ENCODE data around the gene TCL1B. TPM values are rescaled to one million over a fixed set of nuclear protein-coding genes. Genes with fewer than 3 reads are reported as not detected.

Gene TCL1B, protein sequence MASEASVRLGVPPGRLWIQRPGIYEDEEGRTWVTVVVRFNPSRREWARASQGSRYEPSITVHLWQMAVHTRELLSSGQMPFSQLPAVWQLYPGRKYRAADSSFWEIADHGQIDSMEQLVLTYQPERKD
- total RNA-seq: not detected

DNA sequence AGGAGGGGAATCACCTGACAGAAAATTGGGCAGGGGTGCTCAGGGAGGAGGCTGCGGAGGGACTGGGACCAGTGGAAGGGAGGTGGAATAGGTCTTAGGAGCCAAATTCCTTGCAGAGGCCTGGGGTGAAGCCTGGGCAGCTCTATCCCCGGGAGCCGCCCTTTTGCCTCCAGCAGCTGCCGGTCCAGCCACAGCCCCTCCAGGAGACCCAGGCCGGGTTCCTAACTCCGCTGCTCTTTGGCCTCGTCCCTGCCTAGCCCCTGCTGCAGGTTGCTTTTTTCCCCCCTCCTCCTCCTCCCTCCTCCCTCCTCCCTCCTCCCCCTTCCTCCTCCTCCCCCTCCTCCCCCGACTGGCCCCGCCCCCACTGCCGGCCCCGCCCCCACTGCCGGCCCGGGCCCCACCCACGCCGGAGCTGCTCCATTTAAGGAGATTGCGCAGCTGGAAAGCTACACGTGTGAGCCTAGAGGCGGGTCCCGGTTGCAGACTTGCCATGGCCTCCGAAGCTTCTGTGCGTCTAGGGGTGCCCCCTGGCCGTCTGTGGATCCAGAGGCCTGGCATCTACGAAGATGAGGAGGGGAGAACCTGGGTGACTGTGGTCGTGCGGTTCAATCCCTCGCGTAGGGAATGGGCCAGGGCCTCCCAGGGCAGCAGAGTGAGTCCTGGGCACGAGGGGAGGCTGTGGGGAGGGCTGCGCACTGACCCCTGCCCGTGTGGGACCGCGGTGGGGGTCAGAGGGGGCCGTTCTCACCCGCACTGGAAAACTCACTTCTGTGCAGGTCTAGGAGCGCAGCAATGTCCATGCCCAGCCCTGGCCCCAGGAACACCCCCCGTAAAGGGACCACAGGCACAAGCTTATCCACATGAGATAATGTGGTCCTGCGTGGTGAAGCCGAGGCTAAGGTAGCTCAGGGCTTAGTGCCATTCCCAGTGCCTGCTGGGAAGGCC, at the start of gene TCL1B:
TCL1B (plus strand) TSS at position 449 of the 945 bp plus-strand sequence; CDS start at position 491, 42 bp downstream.
- ATAC-seq (no peak), DNase-seq (ENCODE audit: low spot score) (no peak)
- intact Hi-C loops (cut with DNase I): no loop called here

DNA sequence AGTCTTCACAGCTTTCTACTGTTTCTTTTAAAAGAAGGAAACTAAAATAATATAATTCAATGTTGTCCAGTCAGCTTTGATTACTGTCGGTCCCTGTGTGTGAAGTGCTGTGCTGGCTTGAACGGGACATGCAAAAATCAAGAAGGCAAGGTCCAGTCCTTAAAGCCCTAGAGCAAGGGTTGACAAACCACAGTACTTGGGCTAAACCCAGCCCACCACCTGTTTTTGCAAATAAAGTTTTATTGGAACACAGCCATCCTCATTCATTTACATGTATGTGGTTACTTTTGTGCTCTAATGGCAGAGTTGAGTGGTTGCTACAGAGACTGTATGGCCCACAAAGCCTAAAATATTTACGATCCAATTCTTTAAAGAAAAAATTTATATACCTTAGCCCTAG, 41.2 kb upstream of the TCL1B start:
- ATAC-seq (no peak), DNase-seq (ENCODE audit: low spot score) (no peak)
- intact Hi-C loops (cut with DNase I): no loop called here

DNA sequence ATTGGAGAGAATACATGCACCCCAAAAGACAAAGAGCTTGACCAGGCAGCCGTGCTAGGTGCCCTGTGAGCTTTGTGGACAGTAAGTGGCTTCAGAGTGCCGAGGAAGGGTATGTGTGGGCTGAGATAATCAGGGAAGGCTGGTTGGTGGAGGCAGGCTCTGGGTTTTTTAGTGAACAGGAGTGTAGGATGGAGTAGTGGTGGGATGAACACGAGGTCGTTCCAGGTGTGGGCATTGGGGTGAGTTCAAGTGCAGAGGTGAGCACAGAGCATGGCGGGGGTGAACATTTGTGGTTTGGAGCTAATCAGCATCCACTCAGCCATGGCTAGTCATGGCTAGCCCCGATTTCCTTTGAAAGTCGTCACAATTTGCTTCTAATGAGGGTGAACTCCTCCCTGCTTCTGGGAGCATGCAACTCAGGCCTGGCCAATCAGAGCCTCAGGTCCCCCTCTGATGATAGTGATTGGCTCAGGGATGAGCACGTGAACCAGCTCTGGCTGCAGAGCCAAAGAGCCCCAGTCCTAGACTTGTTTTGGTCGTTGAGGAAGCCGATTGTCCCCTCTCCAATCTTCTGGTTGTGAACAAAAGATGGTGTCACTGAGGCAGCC, 40.7 kb upstream of the TCL1B start:
- DNase-seq (ENCODE audit: low spot score): no peak
- intact Hi-C loops (cut with DNase I): no loop called here
- ATAC-seq: no peak

DNA sequence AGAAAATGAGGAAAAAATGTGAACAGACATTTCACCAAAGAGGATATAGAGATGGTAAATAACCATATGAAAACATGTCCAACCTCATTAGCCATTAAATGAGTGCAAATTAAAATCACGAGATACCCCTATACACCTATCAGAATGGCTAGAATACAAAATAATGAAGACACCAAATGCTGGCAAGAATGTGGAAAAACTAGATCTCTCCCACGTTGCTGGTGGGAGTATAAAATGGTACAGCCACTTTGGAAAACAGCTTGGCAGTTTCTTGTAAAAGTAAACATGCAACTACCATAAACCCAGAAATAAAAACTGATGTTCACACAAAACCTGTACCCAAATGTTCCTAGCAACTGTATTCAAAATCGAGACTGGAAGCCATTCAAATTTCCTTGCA, 38.3 kb upstream of the TCL1B start:
- DNase-seq (ENCODE audit: low spot score) (no peak), ATAC-seq (no peak)
- intact Hi-C loops (cut with DNase I): no loop called here

DNA sequence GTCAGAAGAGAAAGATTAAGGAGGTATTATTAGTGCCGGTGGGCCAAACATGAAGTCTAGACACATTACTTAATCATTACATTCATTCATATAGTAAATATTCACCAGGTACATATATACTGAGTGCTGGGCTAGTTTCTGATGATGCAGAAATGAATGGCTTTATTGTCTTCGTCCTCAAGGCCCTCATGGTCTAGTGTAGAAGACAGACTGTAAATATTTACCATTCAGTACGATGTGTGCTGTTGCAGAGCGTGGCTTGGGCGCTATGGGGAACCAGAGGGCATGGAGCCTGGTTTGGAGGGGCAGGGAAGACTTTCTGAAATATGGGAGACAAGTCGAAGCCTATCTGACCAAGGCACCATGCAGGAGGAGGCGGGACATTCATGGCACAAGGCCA, 37.0 kb upstream of the TCL1B start:
- no peak for DNase-seq (ENCODE audit: low spot score)
- intact Hi-C loops (cut with DNase I): no loop called here
- ATAC-seq: no peak

DNA sequence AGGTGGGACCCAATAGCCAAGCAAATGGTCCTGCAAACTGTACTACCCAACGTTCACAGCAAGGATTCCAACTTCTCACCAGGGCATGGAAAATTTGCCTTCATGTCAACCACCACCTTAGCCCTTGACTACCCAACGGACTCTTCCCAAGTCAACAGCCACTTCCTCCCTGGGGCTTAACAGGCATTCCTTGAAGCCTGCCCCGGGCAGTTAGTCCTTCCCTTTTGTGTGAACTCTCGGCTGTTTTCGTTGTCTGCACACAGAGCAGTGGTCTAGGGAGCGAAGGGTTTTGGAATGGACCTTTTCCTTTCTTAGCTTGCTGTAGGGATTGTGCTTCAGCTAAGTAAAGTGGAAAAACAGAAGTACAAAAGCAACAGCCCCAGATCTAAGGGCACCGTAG, 35.2 kb upstream of the TCL1B start:
- intact Hi-C loops (cut with DNase I): no loop called here
- ATAC-seq (no peak), DNase-seq (ENCODE audit: low spot score) (no peak)

DNA sequence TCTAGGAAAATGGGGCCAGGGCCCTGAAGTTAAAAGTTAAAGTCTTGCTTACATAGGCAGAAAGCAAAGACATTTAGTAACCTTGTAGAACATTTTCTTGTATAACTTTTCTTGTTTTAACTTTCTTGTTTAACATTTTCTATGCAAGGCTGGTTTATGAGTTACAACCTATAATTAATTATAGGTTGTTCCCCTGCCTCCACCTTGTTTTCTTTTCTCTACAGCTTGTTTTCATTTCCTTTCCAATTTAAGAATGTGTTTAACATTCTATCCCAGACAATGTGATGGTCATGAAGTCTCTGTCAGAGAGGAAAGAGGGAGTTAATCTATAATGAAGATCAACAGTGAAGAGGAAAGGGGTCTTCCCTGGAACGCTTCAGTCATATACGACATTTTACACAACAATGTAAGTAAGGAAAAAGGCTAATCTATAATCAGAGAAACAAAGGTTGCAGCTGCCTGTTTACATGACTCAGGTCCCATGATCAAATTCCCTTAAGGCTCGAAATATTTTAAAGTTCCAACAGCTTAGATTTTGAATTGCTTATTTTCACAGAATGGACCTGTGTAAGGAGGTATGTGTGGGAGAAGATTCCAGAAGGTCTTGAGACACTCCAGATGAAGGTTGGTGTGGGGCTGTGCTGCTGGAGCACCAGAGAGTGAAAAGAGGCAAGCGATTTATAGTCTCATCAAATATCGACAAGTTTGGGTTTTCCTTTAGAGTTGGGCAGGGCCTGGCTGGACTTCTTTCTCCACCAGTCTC, 34.2 kb upstream of the TCL1B start:
- no peak for DNase-seq (ENCODE audit: low spot score)
- no peak for ATAC-seq
- intact Hi-C loops (cut with DNase I): no loop called here

DNA sequence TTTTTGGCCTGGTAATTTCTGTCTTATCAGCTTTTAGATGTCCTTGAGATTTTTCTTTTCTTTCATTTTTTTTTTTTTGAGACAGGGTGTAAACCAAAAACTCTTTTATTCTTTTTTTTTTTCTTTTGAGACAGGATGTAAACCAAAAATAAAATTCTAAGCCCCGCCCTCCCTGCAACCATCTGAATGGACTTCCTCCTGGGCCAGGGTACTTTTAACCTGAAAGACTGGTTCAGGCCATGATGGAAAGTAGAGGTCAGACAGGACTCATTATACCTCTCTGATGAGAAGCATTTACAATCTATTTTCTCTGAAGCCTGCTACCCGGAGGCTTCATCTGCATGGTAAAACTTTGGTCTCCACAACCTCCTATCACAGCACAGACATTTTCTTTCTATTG, 33.5 kb upstream of the TCL1B start:
- ATAC-seq (no peak), DNase-seq (ENCODE audit: low spot score) (no peak)
- intact Hi-C loops (cut with DNase I): no loop called here

DNA sequence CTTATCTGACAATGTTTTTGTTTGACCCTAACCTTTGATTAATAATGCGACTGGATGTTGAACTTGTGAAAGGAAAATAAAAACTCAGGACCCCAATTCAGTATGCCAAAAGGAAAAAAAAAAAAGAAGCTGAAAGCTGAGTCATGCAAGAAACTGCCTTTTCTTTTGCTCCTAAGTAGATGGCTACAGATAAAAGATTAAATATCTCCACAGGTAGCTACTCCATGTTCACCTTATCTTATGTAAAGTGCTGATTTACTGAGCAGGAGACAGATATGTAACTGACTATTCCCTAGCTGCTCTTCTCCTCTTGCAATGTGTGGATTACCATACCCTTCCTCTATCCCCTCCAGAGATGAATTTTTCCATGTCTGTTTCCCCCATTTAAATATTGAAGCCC, 30.8 kb upstream of the TCL1B start:
- intact Hi-C loops (cut with DNase I): no loop called here
- DNase-seq (ENCODE audit: low spot score) (no peak), ATAC-seq (no peak)

DNA sequence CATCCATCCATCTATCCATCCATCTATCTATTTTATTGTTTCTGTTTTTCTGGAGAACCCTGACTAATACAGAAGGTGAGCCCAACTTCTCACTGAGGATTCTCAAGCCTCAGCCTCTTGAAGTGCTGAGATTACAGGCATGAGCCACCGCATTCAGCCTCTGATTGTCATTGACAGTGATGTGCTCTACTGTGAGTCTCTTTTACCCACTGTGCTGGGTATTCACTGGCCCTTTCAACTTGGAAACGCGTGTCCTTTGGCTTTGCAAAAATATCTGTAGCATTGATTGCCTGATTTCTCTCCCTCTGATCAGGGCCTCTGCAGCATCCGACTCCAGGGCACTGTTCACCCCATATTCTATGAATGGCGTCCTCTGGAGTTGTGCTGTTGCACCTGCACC, 29.6 kb upstream of the TCL1B start:
- DNase-seq (ENCODE audit: low spot score) (no peak), ATAC-seq (no peak)
- intact Hi-C loops (cut with DNase I): no loop called here

DNA sequence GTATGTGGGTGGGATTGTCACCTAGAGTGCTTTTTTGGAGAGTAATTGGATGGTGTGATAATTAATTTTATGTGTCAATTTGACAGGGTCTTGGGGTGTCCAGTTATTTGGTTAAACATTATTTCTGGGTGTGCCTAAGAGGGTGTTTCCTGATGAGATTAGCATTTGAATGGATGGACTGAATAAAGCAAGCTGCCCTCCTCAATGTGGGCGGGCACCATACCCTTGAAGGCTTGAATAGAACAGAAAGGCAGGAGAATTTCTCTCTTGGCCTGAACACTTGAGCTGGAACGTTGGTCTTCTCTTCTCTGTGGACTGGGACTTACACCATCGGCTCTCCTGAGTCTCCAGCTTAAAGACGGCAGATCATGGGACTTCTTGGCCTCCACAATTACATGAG, 28.8 kb upstream of the TCL1B start:
- ATAC-seq (no peak), DNase-seq (ENCODE audit: low spot score) (no peak)
- intact Hi-C loops (cut with DNase I): no loop called here

DNA sequence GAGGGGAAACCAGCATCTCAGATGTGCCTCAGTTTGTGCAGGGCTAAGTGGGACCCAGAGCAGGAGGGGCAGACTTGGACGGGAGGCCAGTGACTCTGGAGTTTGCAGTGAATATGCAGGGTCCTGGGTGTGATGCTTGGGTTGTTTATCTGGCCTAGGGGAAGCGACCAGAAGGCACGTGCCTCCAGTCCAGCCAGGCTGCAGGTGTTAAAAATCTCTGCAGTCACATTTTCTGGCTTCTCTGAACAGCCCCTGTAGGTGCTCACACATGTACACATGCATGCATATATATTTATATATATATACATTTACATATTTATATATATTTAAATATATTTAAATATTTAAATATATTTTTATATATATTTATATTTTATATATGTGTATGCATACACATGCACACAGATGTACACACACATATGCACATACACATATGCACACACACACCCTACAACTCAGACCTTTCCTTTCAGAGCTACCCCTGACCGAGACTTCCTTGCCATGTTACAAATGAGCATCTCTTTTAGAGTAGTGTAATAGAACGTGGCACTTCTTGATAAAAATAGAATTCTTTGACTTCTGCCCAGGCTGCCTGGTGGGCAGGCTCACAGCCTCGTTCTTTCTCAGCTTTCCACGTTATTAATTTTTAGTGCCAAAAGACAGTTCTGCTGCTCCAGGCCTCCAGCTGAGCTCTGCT, 26.8 kb upstream of the TCL1B start:
- intact Hi-C loops (cut with DNase I): no loop called here
- no peak for ATAC-seq
- no peak for DNase-seq (ENCODE audit: low spot score)

DNA sequence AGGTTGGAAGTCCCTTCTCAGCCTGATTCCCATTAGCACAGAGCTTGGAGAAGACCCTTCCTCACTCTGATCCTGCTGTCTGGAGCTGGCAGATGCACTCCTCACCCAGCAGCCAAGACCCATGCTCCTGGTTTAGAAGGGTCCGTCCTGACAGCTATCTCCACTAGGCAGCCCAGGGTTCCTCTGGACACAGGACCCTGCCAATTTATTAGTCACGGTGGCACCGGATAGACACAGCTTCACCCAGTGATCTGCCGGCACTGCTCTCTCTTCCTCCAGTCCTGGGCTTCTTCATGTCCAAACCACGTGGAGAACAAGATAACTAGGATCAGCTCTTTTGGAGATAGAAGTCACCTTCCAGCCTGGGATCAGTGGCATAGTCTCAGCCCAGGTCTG, 26.2 kb upstream of the TCL1B start:
- ATAC-seq (no peak), DNase-seq (ENCODE audit: low spot score) (no peak)
- intact Hi-C loops (cut with DNase I): no loop called here

DNA sequence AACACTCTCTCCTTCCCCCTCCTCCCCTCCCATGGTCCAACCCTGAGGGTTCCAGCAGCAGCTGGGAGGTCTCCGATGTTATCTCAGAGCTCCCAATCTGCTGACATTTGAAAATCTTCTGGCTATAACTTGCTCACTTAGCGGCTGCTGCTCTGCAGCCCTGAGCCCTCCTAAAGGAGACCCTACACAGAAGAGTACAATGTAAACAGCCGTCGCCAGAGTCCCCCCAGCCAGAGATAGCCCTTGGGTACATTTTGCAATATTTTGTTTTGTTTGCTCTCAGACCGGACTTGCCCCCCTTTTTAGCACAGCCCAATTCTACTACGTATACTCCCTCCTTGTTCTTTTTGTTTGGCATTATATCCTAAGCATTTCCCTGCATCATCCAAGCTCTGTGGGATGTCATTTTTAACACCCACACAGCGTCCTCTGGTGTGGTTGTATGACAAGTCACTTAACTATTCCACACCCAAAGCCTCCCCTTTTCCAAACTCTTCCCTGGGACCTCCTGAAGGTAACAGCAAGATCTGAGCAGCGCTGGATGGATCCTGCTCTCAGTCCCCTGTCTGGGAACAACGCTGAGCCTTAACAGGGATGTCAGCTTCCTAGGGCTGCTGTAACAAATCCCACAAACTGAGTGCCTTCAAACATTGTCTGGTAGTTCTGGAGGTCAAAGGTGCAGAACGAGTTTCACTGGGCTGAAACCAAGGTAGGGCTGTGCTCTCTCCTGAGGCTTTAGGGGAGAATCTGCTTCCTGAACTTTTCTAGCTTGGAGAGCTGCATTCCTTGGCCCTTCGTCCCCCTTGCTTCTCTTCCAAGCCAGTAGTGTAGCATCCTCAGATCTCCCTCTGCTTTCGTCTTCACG, 25.3 kb upstream of the TCL1B start:
- intact Hi-C loops (cut with DNase I): no loop called here
- ATAC-seq (no peak), DNase-seq (ENCODE audit: low spot score) (no peak)

DNA sequence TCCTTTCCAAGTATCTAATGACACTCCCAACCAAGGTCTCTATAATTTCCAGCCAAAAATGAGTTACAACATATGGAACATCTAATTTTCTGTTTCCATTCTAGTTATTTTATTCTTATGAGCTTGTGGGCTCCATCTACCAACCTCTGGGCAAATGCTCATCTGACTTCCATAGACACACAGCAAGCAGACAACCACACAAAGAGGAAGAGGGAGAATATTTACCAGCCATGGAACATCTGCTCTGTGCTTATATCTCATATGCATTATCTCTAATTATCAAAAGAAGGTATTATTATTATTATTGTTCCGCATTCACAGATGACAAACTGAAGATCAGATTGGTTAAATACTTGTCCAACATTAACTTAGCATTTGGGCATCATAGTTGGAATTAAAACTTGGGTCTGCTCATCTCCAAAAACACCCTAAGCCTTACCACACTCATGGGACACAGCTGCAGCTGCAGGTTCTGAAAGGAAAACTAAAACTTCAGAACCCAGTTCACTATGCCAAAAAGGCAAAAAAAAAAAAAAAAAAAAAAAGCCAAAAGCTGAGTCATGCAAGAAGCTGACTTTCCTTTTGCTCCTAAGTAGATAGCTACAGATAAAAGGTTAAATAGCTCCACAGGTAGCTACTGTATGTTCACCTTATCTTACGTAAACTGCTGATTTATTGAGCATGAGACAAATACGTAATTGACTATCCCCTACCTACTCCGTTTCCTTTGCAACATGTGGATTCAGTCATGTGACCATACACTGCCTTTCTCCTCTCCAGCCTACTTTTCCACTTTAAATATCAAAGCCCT, 23.6 kb upstream of the TCL1B start:
- ATAC-seq: no peak
- intact Hi-C loops (cut with DNase I): no loop called here
- no peak for DNase-seq (ENCODE audit: low spot score)

DNA sequence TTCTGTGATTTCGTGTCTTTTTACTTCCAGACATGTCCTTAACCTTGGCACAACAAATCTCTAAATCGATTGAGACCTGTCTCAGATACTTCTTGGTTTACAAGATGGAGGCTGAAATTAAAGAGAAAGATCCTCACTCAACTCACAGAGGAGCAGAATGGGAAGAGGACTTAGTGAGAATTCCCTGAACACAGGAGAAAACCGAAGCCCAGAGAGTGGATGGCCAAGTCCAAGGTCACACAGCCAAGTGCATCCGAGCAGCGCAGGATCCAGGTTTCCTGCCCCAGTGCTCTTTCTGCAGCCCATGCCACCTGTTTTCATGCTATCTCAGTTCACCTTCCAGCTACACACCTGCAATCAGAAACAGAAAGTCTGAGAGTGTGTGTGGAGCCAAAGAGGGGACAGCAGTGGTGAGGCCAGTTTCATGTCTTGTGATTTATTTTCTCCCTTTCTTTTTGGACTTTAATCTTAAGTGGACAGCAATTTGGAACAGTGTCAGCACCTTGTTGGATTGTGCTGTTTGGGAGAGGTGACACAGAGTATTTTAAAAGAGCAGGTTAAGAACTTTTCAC, 22.9 kb upstream of the TCL1B start:
- DNase-seq (ENCODE audit: low spot score): no peak
- ATAC-seq: no peak
- intact Hi-C loops (cut with DNase I): no loop called here

DNA sequence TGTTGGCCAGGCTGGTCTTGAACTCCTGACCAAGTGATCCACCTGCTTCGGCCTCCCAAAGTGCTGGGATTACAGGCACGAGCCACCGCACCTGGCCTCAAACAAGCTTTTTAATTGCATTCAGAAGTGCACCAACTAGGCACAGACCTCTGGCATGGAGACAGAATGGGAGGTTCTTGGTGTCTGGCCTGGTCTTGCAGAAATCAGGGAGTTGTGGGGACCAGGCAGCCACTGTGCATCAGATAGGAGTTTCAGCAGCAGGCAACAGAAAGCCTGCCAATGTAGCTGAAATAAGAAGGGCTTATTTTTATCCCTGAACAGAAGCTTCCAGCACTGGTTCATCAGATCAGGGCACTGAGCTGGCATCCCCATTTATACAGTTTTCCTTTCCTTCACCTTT, 22.2 kb upstream of the TCL1B start:
- intact Hi-C loops (cut with DNase I): no loop called here
- ATAC-seq (no peak), DNase-seq (ENCODE audit: low spot score) (no peak)
